Kidney epithelial cell (primary cell): ENCODE measurements around the gene SORCS2. TPM values are rescaled to one million over a fixed set of nuclear protein-coding genes. Genes with fewer than 3 reads are reported as not detected.

Experiments used
- DNase-seq: peaks from one replicate; pipeline ENCODE4 v3.0.0-alpha.2; 2010; ENCODE audit warnings: low read depth
- H3K27me3 ChIP-seq: 2 replicates; pipeline ENCODE4 v1.6.0; 2011; ENCODE audit warnings: low read length; ENCODE audit not compliant: control insufficient read depth, insufficient read depth
- H3K36me3 ChIP-seq: 2 replicates; pipeline ENCODE4 v1.5.1; 2011; ENCODE audit warnings: low read length; ENCODE audit not compliant: control insufficient read depth, insufficient read depth
- H3K4me3 ChIP-seq: 2 replicates; pipeline ENCODE4 v1.5.1; 2011; ENCODE audit warnings: low read depth, mild to moderate bottlenecking, control low read depth, low read length
- CTCF ChIP-seq: IDR thresholded peaks from 2 replicates; pipeline ENCODE4 v1.5.1; 2011; ENCODE audit warnings: mild to moderate bottlenecking, moderate library complexity, low read length, control low read depth, inconsistent platforms; ENCODE audit not compliant: insufficient read depth, poor library complexity, severe bottlenecking
- total RNA-seq: library from RNA; depleted of rRNA; stranded (reverse); fragments of >200 nt; gene quantifications from 2 replicates; pipeline ENCODE4 v1.2.3, GENCODE V29; 2015

The SORCS2 gene
- total RNA-seq, 1 donor from 2014 or later: 1.4 TPM

- Histone ChIP-seq H3K4me3 (no peak overlapping the region), H3K27me3 (peaks cover 3% of the 10 kb centered on the region), H3K36me3 (no peaks in the 10 kb centered on the region)
- TF ChIP-seq CTCF: no peak
- no peak for DNase-seq
Measured at GRCh38 chr4:7697821-7698220, 505.5 kb downstream of the SORCS2 start.

DNA sequence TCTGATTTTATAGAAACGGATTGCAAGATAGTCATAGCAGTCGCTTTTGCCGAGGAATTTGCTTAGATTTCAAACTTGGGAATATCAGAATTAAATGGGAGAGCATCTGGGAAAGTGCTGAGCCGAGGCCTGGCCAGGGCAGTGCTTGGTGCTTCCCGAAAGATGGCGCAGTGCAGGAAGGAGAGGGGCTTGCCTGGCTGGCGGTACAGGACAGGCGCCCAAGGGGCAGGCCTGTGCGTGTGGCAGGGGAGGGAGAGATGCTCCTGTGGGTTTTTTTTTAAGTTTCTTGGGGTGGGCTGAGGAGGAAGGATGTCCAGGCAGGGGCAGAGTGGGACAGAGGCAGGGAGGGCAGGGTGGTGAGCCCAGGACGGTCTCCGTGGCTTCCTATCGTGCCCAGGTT, 506.2 kb downstream of the SORCS2 start:
- Histone ChIP-seq H3K36me3 (no peaks in the 10 kb centered on the region), H3K4me3 (no peak overlapping the region), H3K27me3 (no peaks in the 10 kb centered on the region)
- no peak for TF ChIP-seq CTCF
- no peak for DNase-seq

DNA sequence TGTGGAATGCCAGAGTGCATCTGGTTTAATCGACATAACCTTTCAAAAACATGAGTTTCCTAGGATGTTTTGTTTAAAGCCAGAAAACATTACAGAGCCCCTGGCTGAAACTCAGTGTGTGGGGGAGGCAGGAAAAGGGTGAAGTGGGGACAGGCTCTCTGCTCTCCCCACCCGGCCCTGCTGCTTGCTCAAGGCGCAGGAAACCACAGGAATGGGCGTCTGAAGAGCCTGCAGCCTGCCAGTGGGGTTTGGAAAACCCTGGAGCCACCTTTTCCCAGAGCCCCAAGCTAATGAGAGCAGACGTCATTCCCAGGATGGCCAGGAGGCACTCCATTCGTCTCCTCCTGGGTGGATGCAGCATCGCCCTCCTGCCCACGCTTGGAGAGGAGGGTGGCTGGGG, 506.7 kb downstream of the SORCS2 start:
- no peak overlapping the region for H3K4me3 ChIP-seq
- TF ChIP-seq CTCF: no peak
- H3K27me3 ChIP-seq: no peaks in the 10 kb centered on the region
- H3K36me3 ChIP-seq: no peaks in the 10 kb centered on the region
- peak; percentile 2 for DNase-seq

- DNase-seq: no peak
- no peaks in the 10 kb centered on the region for H3K27me3 ChIP-seq
- H3K36me3 ChIP-seq: no peaks in the 10 kb centered on the region
- TF ChIP-seq CTCF: no peak
- no peak overlapping the region for H3K4me3 ChIP-seq
Measured at GRCh38 chr4:7699825-7700224, 507.5 kb downstream of the SORCS2 start.

DNA sequence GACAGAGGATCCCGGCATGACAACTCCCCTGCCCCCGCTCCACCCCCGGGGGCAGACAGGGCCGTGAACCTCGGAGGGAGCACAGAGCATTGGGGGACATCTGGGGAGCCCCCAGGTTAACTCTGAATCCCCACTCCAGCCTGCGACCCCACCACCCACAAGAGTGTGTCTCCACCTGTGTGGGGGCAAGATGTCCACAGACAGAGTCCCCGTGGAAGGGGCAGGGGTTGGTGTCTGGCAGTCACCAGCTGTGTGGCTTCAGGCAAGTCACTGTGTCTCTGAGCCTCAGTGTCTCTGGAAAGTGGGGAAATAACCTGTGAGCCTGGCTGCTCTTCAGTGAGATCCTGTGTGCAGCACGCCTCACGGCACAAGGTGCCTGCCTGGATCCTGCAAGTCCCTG, 508.3 kb downstream of the SORCS2 start:
- Histone ChIP-seq H3K4me3 (no peak overlapping the region), H3K36me3 (no peaks in the 10 kb centered on the region), H3K27me3 (no peaks in the 10 kb centered on the region)
- DNase-seq: no peak
- no peak for TF ChIP-seq CTCF

DNA sequence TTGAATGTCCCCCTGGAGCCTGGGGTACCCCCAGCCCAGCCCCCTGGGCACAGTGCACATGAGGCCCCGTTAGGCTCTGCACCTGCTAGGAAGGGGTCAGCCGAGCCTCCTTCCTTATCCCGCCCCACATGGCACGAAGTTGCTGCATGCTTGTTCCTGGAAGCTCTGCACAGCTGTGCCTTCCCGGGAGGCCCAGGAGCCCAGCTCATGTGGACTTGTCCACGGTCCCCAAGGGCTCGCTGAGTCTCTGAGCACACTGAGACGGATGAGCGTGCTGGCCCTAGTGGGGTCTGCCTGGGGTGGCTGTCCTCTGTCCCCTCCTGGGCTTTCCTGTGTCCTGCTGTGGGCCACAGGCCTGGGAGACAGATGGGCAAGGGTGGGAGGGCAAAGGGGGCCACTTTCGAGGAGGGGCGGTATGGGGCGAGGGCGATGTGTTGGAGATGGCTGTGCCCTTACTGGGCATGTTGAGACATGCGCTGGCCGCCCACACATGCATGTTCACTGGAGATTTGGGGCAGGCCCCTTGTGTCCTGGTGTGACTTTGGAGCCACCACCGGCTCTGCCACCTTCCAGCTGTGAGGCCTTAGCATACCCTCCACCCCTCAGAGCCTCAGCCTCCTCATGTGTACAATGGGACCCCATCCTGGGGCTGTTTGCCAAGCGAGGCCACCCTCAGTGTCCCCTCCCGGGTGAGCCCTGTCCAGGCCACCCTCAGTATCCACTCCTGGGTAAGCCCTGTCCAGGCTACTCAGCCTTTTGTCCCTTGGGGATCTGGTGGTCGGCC, 509.7 kb downstream of the SORCS2 start:
- Histone ChIP-seq H3K36me3 (no peaks in the 10 kb centered on the region), H3K27me3 (no peaks in the 10 kb centered on the region), H3K4me3 (no peak overlapping the region)
- no peak for DNase-seq
- TF ChIP-seq CTCF: no peak
